PC-3 (cell line): ENCODE data around the gene ULBP3. TPM values are rescaled to one million over a fixed set of nuclear protein-coding genes. Genes with fewer than 3 reads are reported as not detected.
"Not testable (repeated sequence)": the region's sequence is repeated elsewhere in the genome, so short reads cannot be mapped to it uniquely, and the experiment has no call there.

ENCODE experiments used
- ATAC-seq: fragments of 200-7000 bp; cut with Tn5 transposase; 2 replicates; pipeline ENCODE4 v1.9.1; 2020; ENCODE audit warnings: mild to moderate bottlenecking, moderate library complexity
- BruUV-seq: library from RNA; stranded (reverse); fragments of 400-500 nt; replicated peaks from 2 replicates; lab custom pipeline; 2021; lab: Mats Ljungman, UMichigan
- CTCF ChIA-PET: fragments of 300-600 bp; sonication (Branson Sonifier 250); formaldehyde crosslinking; loops from one replicate; lab custom pipeline; 2022; ENCODE audit warnings: antibody characterized with exemption; lab: Charles Lee
- POLR2A ChIA-PET: fragments of 300-600 bp; sonication (Branson Sonifier 250); formaldehyde crosslinking; loops from one replicate; lab custom pipeline; 2022; ENCODE audit warnings: antibody characterized with exemption; ENCODE audit not compliant: unreplicated experiment; lab: Charles Lee
- DNase-seq: peaks from one replicate; pipeline ENCODE4 v3.0.0-alpha.2; 2015
- H2AFZ ChIP-seq: fragments of 300-600 bp; sonication (generic); 2 replicates; pipeline ENCODE4 v1.6.0; 2016; ENCODE audit warnings: antibody characterized with exemption, low read length
- H3F3A ChIP-seq: fragments of 300-600 bp; sonication (generic); one replicate; pipeline ENCODE4 v1.6.0; 2017; ENCODE audit warnings: antibody characterized with exemption, low read length, control low read depth, mild to moderate bottlenecking; ENCODE audit not compliant: unreplicated experiment
- H3K27ac ChIP-seq: fragments of 300-600 bp; sonication (generic); 2 replicates; pipeline ENCODE4 v1.5.1; 2016; ENCODE audit warnings: mild to moderate bottlenecking, low read length
- H3K27me3 ChIP-seq: fragments of 300-600 bp; sonication (generic); 2 replicates; pipeline ENCODE4 v1.6.1; 2016; ENCODE audit warnings: low read length, mixed read lengths
- H3K36me3 ChIP-seq: fragments of 300-600 bp; sonication (generic); 2 replicates; pipeline ENCODE4 v1.6.1; 2016; ENCODE audit warnings: low read depth, mixed run types, low read length, mixed read lengths
- H3K4me1 ChIP-seq: fragments of 300-600 bp; sonication (generic); 2 replicates; pipeline ENCODE4 v1.5.1; 2016; ENCODE audit warnings: low read length; ENCODE audit not compliant: insufficient read depth
- H3K4me2 ChIP-seq: fragments of 300-600 bp; sonication (generic); 2 replicates; pipeline ENCODE4 v1.6.0; 2016; ENCODE audit warnings: low read length
- H3K4me3 ChIP-seq: fragments of 300-600 bp; sonication (generic); 2 replicates; pipeline ENCODE4 v1.5.1; 2016; ENCODE audit warnings: mild to moderate bottlenecking, low read length, mixed read lengths
- H3K79me2 ChIP-seq: fragments of 300-600 bp; sonication (generic); 2 replicates; pipeline ENCODE4 v1.6.1; 2017; ENCODE audit warnings: low read length, mixed read lengths
- H3K9ac ChIP-seq: fragments of 300-600 bp; sonication (generic); 2 replicates; pipeline ENCODE4 v1.6.0; 2016; ENCODE audit warnings: mild to moderate bottlenecking, low read length
- H3K9me2 ChIP-seq: fragments of 300-600 bp; sonication (generic); replicated peaks from 2 replicates; pipeline ENCODE4 v1.6.1; 2016; ENCODE audit warnings: mixed run types, low read length, mixed read lengths
- H3K9me3 ChIP-seq: fragments of 300-600 bp; sonication (generic); 2 replicates; pipeline ENCODE4 v1.6.1; 2016; ENCODE audit warnings: low read length, mixed read lengths
- H4K20me1 ChIP-seq: fragments of 300-600 bp; sonication (generic); 2 replicates; pipeline ENCODE4 v1.6.1; 2016; ENCODE audit warnings: low read length, mixed read lengths
- EZH2 ChIP-seq: fragments of 300-600 bp; sonication (generic); IDR thresholded peaks from one replicate; pipeline ENCODE4 v1.6.1; 2017; ENCODE audit warnings: antibody characterized with exemption, mild to moderate bottlenecking, low read length; ENCODE audit not compliant: unreplicated experiment
- EZH2phosphoT487 ChIP-seq: fragments of 300-600 bp; sonication (generic); IDR thresholded peaks from 2 replicates; pipeline ENCODE4 v1.6.1; 2018; ENCODE audit warnings: mild to moderate bottlenecking, antibody characterized with exemption, low read length, borderline replicate concordance
- intact Hi-C: fragments of 100-400 bp; cut with micrococcal nuclease; formaldehyde crosslinking; loops from 2 replicates; pipeline ENCODE4 v1.9.0; 2023
- total RNA-seq: library from RNA; depleted of rRNA; stranded (reverse); fragments of >200 nt; gene quantifications from 2 replicates; pipeline ENCODE4 v1.2.3, GENCODE V29; 2014
- TF ChIP-seq, protein P1 (sequence below): fragments of 300-600 bp; sonication (generic); conservative IDR thresholded peaks from 2 replicates; pipeline ENCODE4 v1.5.1; 2017; ENCODE audit warnings: antibody characterized with exemption, low read depth, mild to moderate bottlenecking, low read length

The ULBP3 gene
- total RNA-seq, 1 experiment from 2014 or later, result 20.5 TPM

- peaks cover 9% of the 10 kb centered on the region for H3K4me1 ChIP-seq
- no peaks in the 10 kb centered on the region for H3K9me2 ChIP-seq
- intact Hi-C loops, result no loop called here
- no peaks in the 10 kb centered on the region for H3F3A ChIP-seq
- DNase-seq (no peak), ATAC-seq (no peak)
- H4K20me1 ChIP-seq, result no peaks in the 10 kb centered on the region
- H3K4me2 ChIP-seq, result no peak overlapping the region
- no peak for TF ChIP-seq EZH2phosphoT487
- POLR2A ChIA-PET, result no interaction called here
- no peaks in the 10 kb centered on the region for H3K27me3 ChIP-seq
- no TSS peak for BruUV-seq
- H3K9me3 ChIP-seq, result no peaks in the 10 kb centered on the region
- peaks cover 13% of the 10 kb centered on the region for H3K79me2 ChIP-seq
- CTCF ChIA-PET, result no interaction called here
- H3K4me3 ChIP-seq, result no peak overlapping the region
- H2AFZ ChIP-seq, result no peak overlapping the region
- H3K9ac ChIP-seq, result no peak overlapping the region
- no peaks in the 10 kb centered on the region; the same call in none of the 2 replicates for H3K36me3 ChIP-seq
- no peak overlapping the region for H3K27ac ChIP-seq
These were observed 3.8 kb downstream of the ULBP3 start for GRCh38 chr6:150065083-150065482.

GRCh38 chr6:150063640-150064039 lies 5.3 kb downstream of the ULBP3 start:
- DNase-seq (no peak), ATAC-seq (no peak)
- H2AFZ ChIP-seq, result no peak overlapping the region
- no peak overlapping the region for H3K4me3 ChIP-seq
- no peaks in the 10 kb centered on the region; the same call in none of the 2 replicates for H3K36me3 ChIP-seq
- no peak overlapping the region for H3K9ac ChIP-seq
- no peaks in the 10 kb centered on the region for H3K9me2 ChIP-seq
- H3K27me3 ChIP-seq, result no peaks in the 10 kb centered on the region
- H3F3A ChIP-seq, result no peaks in the 10 kb centered on the region
- H4K20me1 ChIP-seq, result no peaks in the 10 kb centered on the region
- POLR2A ChIA-PET, result no interaction called here
- H3K79me2 ChIP-seq, result peaks cover 13% of the 10 kb centered on the region
- no peak overlapping the region for H3K27ac ChIP-seq
- no TSS peak for BruUV-seq
- peaks cover 9% of the 10 kb centered on the region for H3K4me1 ChIP-seq
- CTCF ChIA-PET, result no interaction called here
- H3K9me3 ChIP-seq, result no peaks in the 10 kb centered on the region
- H3K4me2 ChIP-seq, result no peak overlapping the region
- intact Hi-C loops, result no loop called here
- TF ChIP-seq EZH2phosphoT487, result no peak
- no peak for TF ChIP-seq EZH2
- TF ChIP-seq, protein P1, sequence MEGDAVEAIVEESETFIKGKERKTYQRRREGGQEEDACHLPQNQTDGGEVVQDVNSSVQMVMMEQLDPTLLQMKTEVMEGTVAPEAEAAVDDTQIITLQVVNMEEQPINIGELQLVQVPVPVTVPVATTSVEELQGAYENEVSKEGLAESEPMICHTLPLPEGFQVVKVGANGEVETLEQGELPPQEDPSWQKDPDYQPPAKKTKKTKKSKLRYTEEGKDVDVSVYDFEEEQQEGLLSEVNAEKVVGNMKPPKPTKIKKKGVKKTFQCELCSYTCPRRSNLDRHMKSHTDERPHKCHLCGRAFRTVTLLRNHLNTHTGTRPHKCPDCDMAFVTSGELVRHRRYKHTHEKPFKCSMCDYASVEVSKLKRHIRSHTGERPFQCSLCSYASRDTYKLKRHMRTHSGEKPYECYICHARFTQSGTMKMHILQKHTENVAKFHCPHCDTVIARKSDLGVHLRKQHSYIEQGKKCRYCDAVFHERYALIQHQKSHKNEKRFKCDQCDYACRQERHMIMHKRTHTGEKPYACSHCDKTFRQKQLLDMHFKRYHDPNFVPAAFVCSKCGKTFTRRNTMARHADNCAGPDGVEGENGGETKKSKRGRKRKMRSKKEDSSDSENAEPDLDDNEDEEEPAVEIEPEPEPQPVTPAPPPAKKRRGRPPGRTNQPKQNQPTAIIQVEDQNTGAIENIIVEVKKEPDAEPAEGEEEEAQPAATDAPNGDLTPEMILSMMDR, result no peak

- CTCF ChIA-PET, H3K9ac ChIP-seq, H3K79me2 ChIP-seq, H2AFZ ChIP-seq, H3F3A ChIP-seq, H3K27me3 ChIP-seq, BruUV-seq, H3K9me3 ChIP-seq, intact Hi-C loops, H4K20me1 ChIP-seq, H3K4me3 ChIP-seq, H3K9me2 ChIP-seq, H3K4me1 ChIP-seq, H3K27ac ChIP-seq, ATAC-seq, DNase-seq, H3K4me2 ChIP-seq, POLR2A ChIA-PET, H3K36me3 ChIP-seq: not testable (repeated sequence)
These were observed 8.9 kb downstream of the ULBP3 start for GRCh38 chr6:150059973-150060372.

GRCh38 chr6:150058986-150059385 lies 9.9 kb downstream of the ULBP3 start:
- no peaks in the 10 kb centered on the region for H4K20me1 ChIP-seq
- no peaks in the 10 kb centered on the region for H3K9me3 ChIP-seq
- BruUV-seq, result no TSS peak
- intact Hi-C loops, result no loop called here
- no peak for TF ChIP-seq EZH2
- no peak for TF ChIP-seq EZH2phosphoT487
- TF ChIP-seq, protein P1, result no peak
- no peaks in the 10 kb centered on the region for H3K4me1 ChIP-seq
- no peaks in the 10 kb centered on the region for H3F3A ChIP-seq
- H3K4me2 ChIP-seq, result no peak overlapping the region
- DNase-seq, result no peak
- H3K9ac ChIP-seq, result no peak overlapping the region
- H2AFZ ChIP-seq, result no peak overlapping the region
- H3K4me3 ChIP-seq, result no peak overlapping the region
- ChIA-PET POLR2A (no interaction called here), CTCF (no interaction called here)
- no peak overlapping the region for H3K27ac ChIP-seq
- no peaks in the 10 kb centered on the region for H3K36me3 ChIP-seq
- ATAC-seq, result no peak
- peaks cover 14% of the 10 kb centered on the region for H3K27me3 ChIP-seq
- H3K9me2 ChIP-seq, result no peaks in the 10 kb centered on the region
- no peaks in the 10 kb centered on the region for H3K79me2 ChIP-seq
